HG03280 (cell line): Measurements from ENCODE around the gene AGPAT2.
"Not testable (repeated sequence)": the region's sequence is repeated elsewhere in the genome, so short reads cannot be mapped to it uniquely, and the experiment has no call there.

Experiments used
- ATAC-seq: cut with Tn5 transposase; IDR thresholded peaks from one replicate; pipeline ENCODE4 v1.9.1; 2021; ENCODE audit warnings: mild to moderate bottlenecking, moderate library complexity; ENCODE audit not compliant: unreplicated experiment

Gene AGPAT2

GRCh38 chr9:136650648-136651047 is 36.6 kb downstream of the AGPAT2 start:
- no peak for ATAC-seq

DNA sequence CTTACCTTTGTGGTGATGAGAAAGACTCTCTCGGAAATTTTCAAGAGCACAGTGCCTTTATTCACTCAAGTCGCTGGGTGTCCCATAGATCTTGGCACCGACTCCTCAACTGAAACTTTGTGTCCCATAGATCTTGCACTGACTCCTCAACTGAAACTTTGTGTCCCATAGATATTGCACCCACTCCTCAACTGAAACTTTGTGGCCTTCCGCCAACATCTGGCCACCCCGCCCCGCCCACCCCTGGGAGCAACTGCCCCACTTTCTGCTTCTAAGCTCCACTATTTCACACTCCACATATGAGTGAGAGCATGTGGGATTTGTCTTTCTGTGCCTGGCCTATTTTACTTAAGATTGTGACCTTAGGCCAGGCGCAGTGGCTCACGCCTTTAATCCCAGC is 37.2 kb downstream of the AGPAT2 start:
- no peak for ATAC-seq

- no peak for ATAC-seq
Measured at GRCh38 chr9:136648751-136649150, 38.5 kb downstream of the AGPAT2 start.

- ATAC-seq, result no peak
Measured at GRCh38 chr9:136646827-136647711, 40.2 kb downstream of the AGPAT2 start.

DNA sequence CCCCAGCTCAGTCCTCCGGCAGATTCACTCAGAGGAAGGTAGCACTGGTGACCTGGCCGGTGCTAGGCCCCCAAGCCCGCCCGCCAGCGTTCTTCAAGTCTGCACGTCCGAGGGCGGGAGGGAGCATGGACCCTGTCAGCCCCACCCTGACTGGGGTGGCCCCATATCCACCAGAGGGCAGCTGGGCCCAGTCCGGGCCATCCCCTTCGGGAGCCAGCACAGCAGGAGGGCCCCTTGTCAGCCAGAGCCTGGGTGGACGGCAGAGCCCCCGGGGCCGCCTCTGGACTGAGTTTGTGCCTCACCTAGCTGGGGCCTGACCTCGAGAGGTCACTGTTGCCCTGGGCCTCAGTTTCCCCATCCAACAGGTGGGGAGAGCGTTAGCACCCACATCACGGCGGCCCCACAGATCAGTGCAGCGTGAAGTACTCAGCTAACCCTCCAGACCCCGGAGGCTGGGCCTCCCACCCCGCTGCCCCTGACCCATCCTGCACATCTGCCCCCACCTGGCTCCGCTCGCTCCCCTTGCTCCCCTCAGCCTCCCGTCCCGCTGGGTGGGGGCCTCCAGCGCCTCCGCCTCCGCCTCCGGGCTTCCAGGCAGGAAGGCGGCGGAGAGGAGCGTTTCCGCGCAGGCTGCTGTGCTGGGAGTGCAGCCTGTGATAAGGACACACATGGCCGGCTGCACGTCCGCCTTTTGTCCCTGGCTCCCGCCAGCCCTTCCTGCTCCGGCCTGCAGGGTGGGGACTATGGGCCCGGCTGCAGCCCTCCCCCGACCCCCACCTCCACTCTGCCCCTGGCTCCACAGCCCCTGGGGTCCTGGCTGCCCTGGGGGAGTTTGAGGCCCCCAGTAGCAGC is 41.1 kb downstream of the AGPAT2 start:
- ATAC-seq, result no peak

DNA sequence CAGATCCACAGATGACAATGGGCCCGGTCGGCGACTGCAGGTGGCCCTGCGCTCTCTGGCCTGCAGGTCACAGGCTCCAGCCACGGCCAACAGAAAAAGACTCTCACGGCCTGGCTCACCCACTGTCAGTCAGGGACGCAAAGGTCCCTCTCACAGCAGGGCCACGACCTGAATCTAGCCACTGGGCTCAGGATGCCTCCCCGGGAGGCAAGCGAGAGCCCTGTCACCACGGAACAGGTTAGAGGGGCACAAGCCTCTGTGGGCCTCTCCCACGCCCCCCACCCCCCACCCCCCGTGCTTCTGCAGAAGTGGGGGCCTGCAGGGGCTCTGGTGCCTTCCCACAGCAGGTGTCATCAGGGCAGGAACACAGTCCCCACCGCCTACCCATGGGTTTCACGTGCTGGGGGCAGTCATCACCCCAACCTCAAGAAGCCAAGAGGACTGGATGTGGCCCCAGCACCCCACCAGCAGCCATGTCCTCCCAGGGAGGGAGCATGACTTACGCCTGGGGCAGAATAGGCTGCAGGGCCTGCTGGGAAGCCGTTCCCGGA is 41.8 kb downstream of the AGPAT2 start:
- ATAC-seq, result no peak

- ATAC-seq, result no peak
Measured at GRCh38 chr9:136644593-136645351, 42.5 kb downstream of the AGPAT2 start.

DNA sequence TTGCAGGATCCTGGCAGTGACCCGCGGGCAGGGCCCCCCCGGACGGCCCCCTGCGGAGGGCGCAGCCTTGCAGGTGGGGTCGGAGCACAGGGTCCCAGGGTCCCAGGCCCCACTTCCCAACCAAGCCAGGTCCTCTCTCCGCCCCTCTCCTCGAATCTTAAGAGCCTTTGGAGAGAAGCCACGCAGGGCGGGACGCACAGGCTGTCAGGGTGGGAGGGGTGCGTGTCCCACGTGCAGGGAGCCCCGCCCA is 43.0 kb downstream of the AGPAT2 start:
- ATAC-seq, result no peak

DNA sequence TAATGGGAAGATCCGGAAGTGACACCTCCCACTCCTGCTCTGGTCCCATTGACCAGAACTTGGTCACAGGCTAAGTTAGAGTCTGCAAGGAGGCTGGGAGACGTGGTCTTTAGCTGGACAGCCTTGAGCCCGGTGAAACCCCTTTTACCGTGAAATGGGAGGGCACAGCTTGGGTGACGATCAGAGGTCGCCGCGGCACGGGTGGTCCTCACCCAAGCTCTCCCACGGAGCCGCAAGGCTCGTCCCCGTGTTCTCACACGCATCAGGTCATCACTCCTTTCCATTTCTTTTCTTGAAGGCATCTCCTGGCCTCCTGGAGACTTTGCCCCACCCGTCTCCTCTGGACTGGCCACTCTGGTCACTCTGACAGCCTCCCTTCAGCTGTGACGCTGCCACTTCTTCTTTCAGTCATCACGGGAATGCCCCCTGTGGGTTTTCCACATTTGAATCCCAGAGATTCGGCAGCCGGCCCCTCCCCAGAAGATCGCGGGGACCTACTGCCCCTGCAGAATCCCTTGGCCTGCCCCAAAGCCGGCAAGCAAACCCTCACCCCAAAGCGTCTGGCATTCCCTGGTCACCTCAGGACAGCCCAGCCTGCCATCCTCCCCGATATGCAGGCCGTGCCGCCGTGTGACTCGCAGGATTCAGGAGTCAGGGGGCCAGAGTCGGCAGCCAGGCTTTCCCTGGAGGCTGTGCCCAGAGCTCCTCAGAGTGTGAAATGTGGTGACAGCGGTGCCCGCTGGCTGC is 43.5 kb downstream of the AGPAT2 start:
- no peak for ATAC-seq

GRCh38 chr9:136642439-136642921 is 44.8 kb downstream of the AGPAT2 start:
- ATAC-seq, result no peak

DNA sequence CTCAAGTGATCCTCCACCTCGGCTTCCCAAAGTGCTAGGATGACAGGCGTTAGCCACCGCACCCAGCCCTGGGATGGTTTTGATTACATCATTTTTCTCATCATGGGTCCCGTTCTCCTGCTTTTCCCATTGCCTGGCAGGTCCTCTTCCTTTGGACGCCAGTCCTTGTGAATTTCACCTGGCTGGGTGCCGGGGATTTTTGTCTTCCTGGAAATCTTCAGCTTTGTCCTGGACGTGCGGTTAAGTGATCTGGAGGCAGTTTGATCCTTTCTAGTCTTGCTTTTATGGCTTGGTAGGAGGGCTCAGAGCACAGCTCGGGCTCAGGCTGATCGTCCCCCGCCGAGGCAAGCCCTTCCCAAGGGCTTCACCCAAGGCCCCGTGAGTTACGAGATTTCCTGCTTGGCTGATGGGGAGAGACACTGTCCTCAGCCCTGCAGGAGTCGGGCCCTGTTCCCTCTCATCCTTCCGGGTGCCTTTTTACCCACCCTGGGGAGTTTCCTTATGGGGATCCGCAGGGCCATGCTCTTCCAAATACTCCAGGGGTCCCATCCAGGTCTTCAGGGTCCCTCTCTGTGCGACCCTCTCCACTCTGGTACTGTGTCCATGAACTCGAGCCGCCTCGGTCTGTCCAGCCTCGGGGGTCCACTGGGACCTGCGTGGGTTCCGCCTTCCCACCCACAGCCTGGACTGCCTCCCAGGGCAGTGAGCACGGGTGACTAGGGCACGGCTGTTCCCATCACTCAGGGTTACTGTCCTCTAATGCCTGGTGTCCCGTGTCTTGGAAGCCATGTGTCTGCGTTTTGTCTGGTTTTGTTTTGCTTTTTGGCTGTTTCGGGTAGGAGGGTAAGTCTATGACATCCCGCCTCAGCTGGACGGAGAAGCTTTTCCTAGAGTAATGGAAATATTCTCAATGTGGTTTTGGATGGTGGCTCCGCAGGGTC is 46.8 kb downstream of the AGPAT2 start:
- ATAC-seq, result no peak

GRCh38 chr9:136634904-136635303 is 52.4 kb downstream of the AGPAT2 start:
- no peak for ATAC-seq

- ATAC-seq, result not testable (repeated sequence)
Measured at GRCh38 chr9:136632491-136633106, 54.7 kb downstream of the AGPAT2 start.

DNA sequence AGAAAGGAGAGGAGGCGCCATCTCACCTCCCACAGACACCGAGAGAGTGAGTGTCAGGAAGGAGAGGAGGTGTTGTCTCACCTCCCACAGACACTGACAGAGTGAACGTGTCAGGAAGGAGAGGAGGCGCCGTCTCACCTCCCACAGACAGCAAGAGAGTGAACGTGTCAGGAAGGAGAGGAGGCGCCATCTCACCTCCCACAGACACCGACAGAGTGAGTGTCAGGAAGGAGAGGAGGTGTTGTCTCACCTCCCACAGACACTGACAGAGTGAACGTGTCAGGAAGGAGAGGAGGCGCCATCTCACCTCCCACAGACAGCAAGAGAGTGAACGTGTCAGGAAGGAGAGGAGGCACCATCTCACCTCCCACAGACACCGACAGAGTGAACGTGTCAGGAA is 55.2 kb downstream of the AGPAT2 start:
- ATAC-seq, result not testable (repeated sequence)

GRCh38 chr9:136631038-136632000 is 55.9 kb downstream of the AGPAT2 start:
- no peak for ATAC-seq

GRCh38 chr9:136630662-136630992 is 56.6 kb downstream of the AGPAT2 start:
- no peak for ATAC-seq

DNA sequence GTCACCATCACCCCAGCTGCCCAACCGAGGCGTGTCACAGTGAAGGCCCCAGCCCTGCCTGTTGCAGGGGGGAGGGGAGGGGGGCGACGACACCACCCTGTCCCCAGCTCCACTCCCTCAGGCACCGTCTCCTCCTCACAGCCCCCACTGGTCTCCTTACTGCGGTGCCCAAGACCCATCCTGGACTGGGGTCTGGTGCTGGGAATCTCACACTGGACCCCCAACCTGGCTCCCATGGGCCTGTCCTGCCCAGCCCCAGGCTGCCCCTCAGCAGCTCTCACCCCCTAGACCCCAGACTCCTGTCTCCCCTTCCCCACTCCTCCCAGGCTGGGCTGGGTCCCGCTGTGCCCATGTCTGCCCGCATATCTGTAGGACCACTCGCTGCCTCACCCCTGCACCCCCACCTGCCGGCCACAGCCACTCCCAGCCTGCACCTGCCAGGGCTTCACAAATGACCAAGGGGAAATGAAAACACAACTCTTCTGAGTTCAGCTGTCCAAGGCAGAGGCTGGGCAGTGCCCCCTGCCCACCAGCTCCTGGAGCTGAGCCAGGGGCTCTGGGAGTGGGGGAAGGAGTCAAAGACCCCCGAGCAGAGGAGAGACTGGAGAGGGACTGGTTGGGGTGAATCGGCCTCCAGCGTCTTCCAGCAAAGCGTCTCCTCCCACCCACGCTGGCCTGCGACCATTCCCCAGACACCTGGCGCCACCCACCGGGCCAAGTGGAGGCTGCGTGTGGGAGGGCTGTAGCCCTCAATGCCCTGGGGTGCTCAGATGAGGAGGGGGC is 57.2 kb downstream of the AGPAT2 start:
- ATAC-seq, result no peak
